IMR-90 (cell line): ENCODE results near the gene LSM14A. TPM values are rescaled to one million over a fixed set of nuclear protein-coding genes. Genes with fewer than 3 reads are reported as not detected.

Experiments used
- ATAC-seq: fragments of 200-7000 bp; cut with Tn5 transposase; 2 replicates; pipeline ENCODE4 v1.9.1; 2020; ENCODE audit warnings: low read depth, mild to moderate bottlenecking, moderate library complexity
- BruUV-seq: library from RNA; stranded (reverse); fragments of 400-500 nt; replicated peaks from 2 replicates; lab custom pipeline; 2021; lab: Mats Ljungman, UMichigan
- CTCF ChIA-PET: fragments of 300-600 bp; formaldehyde crosslinking; extraction: SDS; loops from one replicate; lab custom pipeline; 2021; ENCODE audit warnings: antibody characterized with exemption; lab: Yijun Ruan, JAX
- POLR2A ChIA-PET: fragments of 300-600 bp; sonication (Branson Sonifier 250); formaldehyde crosslinking; loops from one replicate; lab custom pipeline; 2022; ENCODE audit warnings: antibody characterized with exemption; ENCODE audit not compliant: unreplicated experiment; lab: Charles Lee
- DNase-seq: peaks from one replicate; pipeline ENCODE4 v3.0.0; 2013
- H2AFZ ChIP-seq: replicated peaks from 2 replicates; pipeline ENCODE3; 2013; ENCODE audit warnings: low read length, mild to moderate bottlenecking; ENCODE audit not compliant: poor library complexity
- H2AK5ac ChIP-seq: 2 replicates; pipeline ENCODE4 v1.6.1; 2013; ENCODE audit warnings: low read depth, low read length, inconsistent platforms
- H2AK9ac ChIP-seq: replicated peaks from 2 replicates; pipeline ENCODE3; 2013; ENCODE audit warnings: mild to moderate bottlenecking, low read depth, low read length, moderate library complexity; ENCODE audit not compliant: poor library complexity
- H2BK120ac ChIP-seq: 2 replicates; pipeline ENCODE4 v1.6.1; 2013; ENCODE audit warnings: low read depth, low read length, inconsistent platforms
- H2BK15ac ChIP-seq: 3 replicates; pipeline ENCODE4 v1.6.1; 2013; ENCODE audit warnings: low read depth, low read length, inconsistent platforms
- H2BK20ac ChIP-seq: 2 replicates; pipeline ENCODE4 v1.6.1; 2013; ENCODE audit warnings: low read depth, mild to moderate bottlenecking, inconsistent platforms, low read length, moderate library complexity
- H2BK5ac ChIP-seq: 2 replicates; pipeline ENCODE4 v1.6.1; 2013; ENCODE audit warnings: mild to moderate bottlenecking, low read depth, low read length, inconsistent platforms; ENCODE audit not compliant: poor library complexity, severe bottlenecking
- H3K14ac ChIP-seq: replicated peaks from 2 replicates; pipeline ENCODE4 v1.6.1; 2013; ENCODE audit warnings: low read depth, low read length, inconsistent platforms
- H3K18ac ChIP-seq: 2 replicates; pipeline ENCODE4 v1.6.1; 2013; ENCODE audit warnings: low read depth, low read length, control low read depth
- H3K23ac ChIP-seq: 2 replicates; pipeline ENCODE4 v1.6.1; 2013; ENCODE audit warnings: low read depth, low read length, inconsistent platforms
- H3K27ac ChIP-seq: 2 replicates; pipeline ENCODE4 v1.5.1; 2013; ENCODE audit warnings: mild to moderate bottlenecking, control low read depth, low read length; ENCODE audit not compliant: insufficient read depth
- H3K27me3 ChIP-seq: 2 replicates; pipeline ENCODE4 v1.6.1; 2013; ENCODE audit warnings: low read length; ENCODE audit not compliant: control insufficient read depth, insufficient read depth
- H3K36me3 ChIP-seq: 2 replicates; pipeline ENCODE4 v1.6.1; 2013; ENCODE audit warnings: low read length, mixed read lengths; ENCODE audit not compliant: control insufficient read depth, insufficient read depth
- H3K4ac ChIP-seq: 2 replicates; pipeline ENCODE4 v1.6.1; 2013; ENCODE audit warnings: low read depth, low read length, inconsistent platforms
- H3K4me1 ChIP-seq: 2 replicates; pipeline ENCODE4 v1.6.1; 2013; ENCODE audit warnings: low read length, mixed read lengths; ENCODE audit not compliant: control insufficient read depth, insufficient read depth
- H3K4me2 ChIP-seq: 2 replicates; pipeline ENCODE4 v1.6.1; 2013; ENCODE audit warnings: low read depth, mild to moderate bottlenecking, control low read depth, low read length, moderate library complexity
- H3K4me3 ChIP-seq: 2 replicates; pipeline ENCODE4 v1.5.1; 2013; ENCODE audit warnings: low read depth, mild to moderate bottlenecking, control low read depth, low read length, moderate library complexity; ENCODE audit not compliant: insufficient read depth
- H3K56ac ChIP-seq: 2 replicates; pipeline ENCODE4 v1.6.1; 2013; ENCODE audit warnings: low read length, inconsistent platforms; ENCODE audit not compliant: insufficient read depth; ENCODE audit errors: extremely low read depth
- H3K79me1 ChIP-seq, 2 experiments: 2 replicates each; pipeline ENCODE4 v1.6.1; 2013; ENCODE audit warnings: low read length in 2 of 2, inconsistent platforms in 1 of 2, low read depth in 1 of 2
- H3K9ac ChIP-seq: 2 replicates; pipeline ENCODE4 v1.6.1; 2013; ENCODE audit warnings: low read depth, low read length, control low read depth
- H3K9me1 ChIP-seq: 2 replicates; pipeline ENCODE4 v1.6.1; 2013; ENCODE audit warnings: low read length, inconsistent platforms; ENCODE audit not compliant: insufficient read depth
- H3K9me3 ChIP-seq: 2 replicates; pipeline ENCODE4 v1.6.1; 2013; ENCODE audit warnings: low read length; ENCODE audit not compliant: control insufficient read depth, insufficient read depth
- H4K20me1 ChIP-seq: 2 replicates; pipeline ENCODE4 v1.6.1; 2013; ENCODE audit warnings: low read length, inconsistent platforms; ENCODE audit not compliant: insufficient read depth
- H4K5ac ChIP-seq: 2 replicates; pipeline ENCODE4 v1.6.1; 2013; ENCODE audit warnings: mild to moderate bottlenecking, low read depth, low read length, control low read depth
- H4K8ac ChIP-seq, 2 experiments: 2 replicates each; pipeline ENCODE4 v1.6.1; 2013; ENCODE audit warnings: low read depth in 2 of 2, low read length in 2 of 2, control low read depth in 1 of 2, inconsistent platforms in 1 of 2
- H4K91ac ChIP-seq: 2 replicates; pipeline ENCODE4 v1.6.1; 2013; ENCODE audit warnings: low read depth, low read length, inconsistent platforms; ENCODE audit not compliant: insufficient read depth
- BHLHE40 ChIP-seq: fragments of 150-350 bp; IDR thresholded peaks from 2 replicates; pipeline ENCODE4 v1.6.1; 2016; ENCODE audit warnings: mild to moderate bottlenecking, low read depth, low read length
- CEBPB ChIP-seq: IDR thresholded peaks from 2 replicates; pipeline ENCODE4 v1.6.1; 2012; ENCODE audit warnings: low read depth, low read length, improper control_type of control experiment
- CHD1 ChIP-seq: IDR thresholded peaks from 2 replicates; pipeline ENCODE4 v1.6.1; 2012; ENCODE audit warnings: low read depth, low read length, improper control_type of control experiment
- CTCF ChIP-seq: conservative IDR thresholded peaks from 2 replicates; pipeline ENCODE4 v1.5.1; 2012; ENCODE audit warnings: mild to moderate bottlenecking, low read depth, low read length, improper control_type of control experiment
- FOS ChIP-seq: fragments of 150-350 bp; IDR thresholded peaks from 2 replicates; pipeline ENCODE4 v1.6.1; 2016; ENCODE audit warnings: low read depth, low read length
- MAFK ChIP-seq: IDR thresholded peaks from 2 replicates; pipeline ENCODE4 v1.6.1; 2012; ENCODE audit warnings: low read depth, low read length, improper control_type of control experiment
- MAZ ChIP-seq: IDR thresholded peaks from 2 replicates; pipeline ENCODE4 v1.6.1; 2012; ENCODE audit warnings: low read depth, mild to moderate bottlenecking, low read length, improper control_type of control experiment, moderate library complexity, borderline replicate concordance
- MXI1 ChIP-seq: IDR thresholded peaks from 2 replicates; pipeline ENCODE4 v1.6.1; 2012; ENCODE audit warnings: low read depth, mild to moderate bottlenecking, low read length, moderate library complexity, borderline replicate concordance
- NFE2L2 ChIP-seq: fragments of 150-350 bp; IDR thresholded peaks from 2 replicates; pipeline ENCODE4 v1.6.1; 2016; ENCODE audit warnings: low read depth, mild to moderate bottlenecking, low read length
- POLR2A ChIP-seq: IDR thresholded peaks from 2 replicates; pipeline ENCODE4 v1.6.1; 2012; ENCODE audit warnings: mild to moderate bottlenecking, low read depth, low read length
- RAD21 ChIP-seq: IDR thresholded peaks from 2 replicates; pipeline ENCODE4 v1.6.1; 2012; ENCODE audit warnings: low read length, improper control_type of control experiment
- RCOR1 ChIP-seq: IDR thresholded peaks from 2 replicates; pipeline ENCODE4 v1.6.1; 2012; ENCODE audit warnings: mild to moderate bottlenecking, low read length, improper control_type of control experiment; ENCODE audit not compliant: insufficient replicate concordance
- RFX5 ChIP-seq: IDR thresholded peaks from 2 replicates; pipeline ENCODE4 v1.8.0; 2012; ENCODE audit warnings: low read depth, mild to moderate bottlenecking, low read length, moderate library complexity
- SMC3 ChIP-seq: fragments of 150-350 bp; IDR thresholded peaks from 2 replicates; pipeline ENCODE4 v1.6.1; 2016; ENCODE audit warnings: low read depth, mild to moderate bottlenecking, antibody characterized with exemption, low read length, moderate library complexity
- USF2 ChIP-seq: fragments of 150-350 bp; IDR thresholded peaks from 2 replicates; pipeline ENCODE4 v1.6.1; 2017; ENCODE audit warnings: mild to moderate bottlenecking, antibody characterized with exemption, low read length, low read depth
- whole genome bisulfite sequencing, 2 experiments: methylation state at CpG; one replicate each; pipeline versions ENCODE4 v1.1.5 to v1.1.7; 2013; ENCODE audit warnings: missing lambda C conversion rate in 2 of 2; ENCODE audit not compliant: insufficient read length in 1 of 2; ENCODE audit errors: extremely low coverage in 2 of 2; 5-methylcytosine and 5-hydroxymethylcytosine counted together
- dilution Hi-C: fragments of 300-500 bp; cut with HindIII; formaldehyde crosslinking; loops from one replicate; pipeline ENCODE4 v1.14.3; 2018; ENCODE audit warnings: low sequenced_read_pairs; ENCODE audit not compliant: unreplicated experiment
- in situ Hi-C: fragments of 300-500 bp; cut with MboI; formaldehyde crosslinking; loops from 3 replicates; pipeline ENCODE4 v1.14.3; 2019; ENCODE audit warnings: low sequenced_read_pairs, inconsistent platforms, mixed read lengths
- intact Hi-C: fragments of 100-400 bp; cut with micrococcal nuclease; formaldehyde crosslinking; loops from 2 replicates; pipeline ENCODE4 v1.10.0; 2022
- polyA plus RNA-seq, 3 experiments: library from polyadenylated mRNA; depleted of rRNA; stranded (reverse); fragments of >200 nt; gene quantifications; 2 replicates each; pipeline ENCODE4 v1.2.3, GENCODE V29; 2012; ENCODE audit warnings: low replicate concordance in 1 of 3
- total RNA-seq: library from RNA; depleted of rRNA; stranded (reverse); fragments of >200 nt; gene quantifications from 2 replicates; pipeline ENCODE4 v1.2.3, GENCODE V29; 2012
- TF ChIP-seq, protein P1 (sequence below): fragments of 150-350 bp; IDR thresholded peaks from 2 replicates; pipeline ENCODE4 v1.6.1; 2016; ENCODE audit warnings: low read depth, mild to moderate bottlenecking, low read length, moderate library complexity, borderline replicate concordance

The LSM14A gene
- total and polyA plus RNA-seq, 2 of the 4 experiments (the other 2 are of a cell fraction) = 44.3 to 54.8 TPM

DNA sequence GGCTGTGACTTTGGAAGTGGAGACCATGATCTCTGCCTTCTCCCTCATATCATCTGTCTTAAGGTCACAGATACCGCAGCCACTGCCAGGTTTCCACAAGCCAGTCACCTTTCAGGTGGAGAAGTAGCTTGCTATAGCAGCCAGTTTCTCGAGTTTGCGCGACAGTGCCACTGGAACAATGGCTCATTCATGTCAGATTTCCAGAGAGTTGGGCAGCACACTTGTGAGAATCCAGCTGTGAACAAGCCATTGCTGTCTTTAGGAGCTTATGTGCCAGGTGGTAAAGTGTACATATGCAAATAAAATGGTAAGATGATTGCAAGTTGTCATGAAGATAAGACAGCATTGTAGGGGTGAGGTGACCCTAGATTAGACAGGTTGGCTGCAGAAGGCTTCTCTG is 104.3 kb downstream of the LSM14A start:
- Histone ChIP-seq H3K9me1 (peaks cover 33% of the 10 kb centered on the region), H3K9me3 (no peaks in the 10 kb centered on the region), H3K79me1 (peaks cover 42 to 70% of the 10 kb centered on the region in 2 experiments), H4K91ac (peak overlapping the region; percentile 90), H2BK120ac (peak overlapping the region; percentile 89), H3K23ac (peak overlapping the region; percentile 57), H2BK20ac (peak overlapping the region; percentile 96), H3K4me2 (no peak overlapping the region), H2BK5ac (peak overlapping the region; percentile 86), H3K4me1 (peaks cover 26% of the 10 kb centered on the region), H2AK5ac (peak overlapping the region; percentile 97), H3K4me3 (no peak overlapping the region), H3K27ac (peak overlapping the region; percentile 36), H2AK9ac (peak overlapping the region; percentile 3), H4K5ac (peak overlapping the region; percentile 67), H3K18ac (peak overlapping the region; percentile 72), H4K8ac (peak overlapping the region; percentile 81 to 86), H3K36me3 (peaks cover 5% of the 10 kb centered on the region; the same call in 1 of the 2 replicates), H2AFZ (peak overlapping the region; percentile 28), H3K27me3 (no peaks in the 10 kb centered on the region), H2BK15ac (peak overlapping the region; percentile 54; the same call in 2 of the 3 replicates), H3K4ac (peak overlapping the region; percentile 96), H3K9ac (no peak overlapping the region), H3K56ac (no peak overlapping the region; the same call in 1 of the 2 replicates), H3K14ac (peak overlapping the region; percentile 87), H4K20me1 (peaks cover 5% of the 10 kb centered on the region; the same call in 1 of the 2 replicates)
- POLR2A ChIA-PET = no interaction called here
- ATAC-seq = no peak
- in situ Hi-C loops (no loop called here), intact Hi-C loops (no loop called here), dilution Hi-C loops (no loop called here)
- no TSS peak for BruUV-seq
- no peak for DNase-seq
- CTCF ChIA-PET = interaction anchor here (0.5 to 1.2 kb wide), 2 partner anchors 8 to 16 kb away, joined by 3 read pairs; no protein-coding TSS in a partner anchor
- TF ChIP-seq CTCF = no peak
- no peak for TF ChIP-seq FOS
- TF ChIP-seq MXI1 = no peak
- no peak for TF ChIP-seq NFE2L2
- no peak for TF ChIP-seq RFX5
- TF ChIP-seq USF2 = no peak
- TF ChIP-seq CEBPB = no peak
- TF ChIP-seq CHD1 = no peak
- TF ChIP-seq RCOR1 = no peak
- no peak for TF ChIP-seq RAD21
- no peak for TF ChIP-seq POLR2A
- no peak for TF ChIP-seq SMC3
- TF ChIP-seq, protein P1, sequence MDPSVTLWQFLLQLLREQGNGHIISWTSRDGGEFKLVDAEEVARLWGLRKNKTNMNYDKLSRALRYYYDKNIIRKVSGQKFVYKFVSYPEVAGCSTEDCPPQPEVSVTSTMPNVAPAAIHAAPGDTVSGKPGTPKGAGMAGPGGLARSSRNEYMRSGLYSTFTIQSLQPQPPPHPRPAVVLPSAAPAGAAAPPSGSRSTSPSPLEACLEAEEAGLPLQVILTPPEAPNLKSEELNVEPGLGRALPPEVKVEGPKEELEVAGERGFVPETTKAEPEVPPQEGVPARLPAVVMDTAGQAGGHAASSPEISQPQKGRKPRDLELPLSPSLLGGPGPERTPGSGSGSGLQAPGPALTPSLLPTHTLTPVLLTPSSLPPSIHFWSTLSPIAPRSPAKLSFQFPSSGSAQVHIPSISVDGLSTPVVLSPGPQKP = no peak
- TF ChIP-seq BHLHE40 = no peak
- no peak for TF ChIP-seq MAZ
- no peak for TF ChIP-seq MAFK
- 81% methylated on average over 3 of the region's 4 CpGs; no CpG with 5 or more reads in 1 of the 2 experiments for WGBS, 2 experiments
